Caki2 (cell line): Measurements from ENCODE around the gene SMAD3. TPM values are rescaled to one million over a fixed set of nuclear protein-coding genes. Genes with fewer than 3 reads are reported as not detected.

Experiments
- DNase-seq: peaks from one replicate; pipeline ENCODE4 v3.0.0-alpha.2; 2015; ENCODE audit warnings: low read depth
- in situ Hi-C: cut with HindIII; loops from 2 replicates; pipeline ENCODE4 v1.10.0; 2016; ENCODE audit warnings: low sequenced_read_pairs, low pct_unique_long_range_greater_than_20kb, mixed read lengths
- total RNA-seq: library from RNA; depleted of rRNA; stranded (reverse); fragments of >200 nt; shearing (Covaris generic); gene quantifications from 2 replicates; pipeline ENCODE4 v1.2.3, GENCODE V29; 2014; ENCODE audit warnings: low replicate concordance

Gene SMAD3
- total RNA-seq, 1 experiment from 2014 or later, result 26.4 TPM

- DNase-seq, result no peak
- in situ Hi-C loops, result no loop called here
These were observed 147.4 kb downstream of the SMAD3 start for GRCh38 chr15:67212684-67213367.

- no peak for DNase-seq
- in situ Hi-C loops, result no loop called here
These were observed 149.7 kb downstream of the SMAD3 start for GRCh38 chr15:67215102-67215501.

GRCh38 chr15:67216859-67217258 lies 151.5 kb downstream of the SMAD3 start:
- DNase-seq, result no peak
- in situ Hi-C loops, result no loop called here

GRCh38 chr15:67218428-67218827 lies 153.0 kb downstream of the SMAD3 start:
- no peak for DNase-seq
- in situ Hi-C loops, result no loop called here

- in situ Hi-C loops, result no loop called here
- DNase-seq, result no peak
These were observed 153.9 kb downstream of the SMAD3 start for GRCh38 chr15:67219288-67219687.

GRCh38 chr15:67224889-67225288 lies 159.5 kb downstream of the SMAD3 start:
- in situ Hi-C loops, result no loop called here
- DNase-seq, result no peak

- in situ Hi-C loops, result no loop called here
- DNase-seq, result no peak
These were observed 159.9 kb downstream of the SMAD3 start for GRCh38 chr15:67225336-67225735.

GRCh38 chr15:67227431-67227830 lies 162.0 kb downstream of the SMAD3 start:
- in situ Hi-C loops, result no loop called here
- DNase-seq, result no peak

- DNase-seq, result no peak
These were observed 162.4 kb downstream of the SMAD3 start for GRCh38 chr15:67227846-67228245.

GRCh38 chr15:67228286-67228685 lies 162.9 kb downstream of the SMAD3 start:
- in situ Hi-C loops, result no loop called here
- no peak for DNase-seq

More at GRCh38 chr15:67227846-67228245, 162.4 kb downstream of the SMAD3 start:
- in situ Hi-C loops, result no loop called here

GRCh38 chr15:67230504-67230903 lies 165.1 kb downstream of the SMAD3 start:
- DNase-seq, result no peak
- in situ Hi-C loops, result no loop called here

GRCh38 chr15:67232591-67232990 lies 167.2 kb downstream of the SMAD3 start:
- in situ Hi-C loops, result no loop called here
- DNase-seq, result peak; percentile 21

GRCh38 chr15:67240235-67241131 lies 175.1 kb downstream of the SMAD3 start:
- in situ Hi-C loops, result no loop called here
- DNase-seq, result peak; percentile 24

- in situ Hi-C loops, result no loop called here
- no peak for DNase-seq
These were observed 175.9 kb downstream of the SMAD3 start for GRCh38 chr15:67241132-67241855.

- in situ Hi-C loops, result no loop called here
- DNase-seq, result no peak
These were observed 177.3 kb downstream of the SMAD3 start for GRCh38 chr15:67242708-67243111.
